Measurements from ENCODE around the gene HOMER2.

Gene HOMER2

DNA sequence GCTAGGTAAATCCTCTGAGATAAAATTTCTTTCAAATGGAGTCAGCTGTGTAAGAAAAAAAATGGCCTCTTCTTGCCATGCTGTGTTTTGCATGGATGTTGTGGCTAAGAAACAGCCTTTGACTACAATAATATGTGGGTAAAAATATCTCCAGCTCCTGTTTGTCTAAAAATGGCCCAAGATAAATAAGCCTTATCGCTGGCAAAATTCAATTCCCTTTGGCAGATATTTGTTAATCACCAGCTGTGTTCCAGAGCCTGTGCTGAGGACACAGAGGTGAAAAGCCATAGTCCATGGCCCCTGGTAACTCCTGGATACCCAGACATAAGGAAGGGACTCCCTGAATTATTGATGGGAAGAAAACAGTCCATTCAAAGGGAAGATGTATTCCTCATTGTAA, 18.2 kb upstream of the HOMER2 start:
- Mint-ChIP-seq H3K36me3 (ENCODE audit: low read depth) (peaks cover 4% of the 10 kb centered on the region), H3K4me3 (no peak overlapping the region), H3K27me3 (ENCODE audit: low read depth, poor library complexity) (peaks cover 5% of the 10 kb centered on the region), H3K9me3 (no peaks in the 10 kb centered on the region), H3K4me1 (peaks cover 10% of the 10 kb centered on the region), H3K27ac (no peak overlapping the region)
- DNase-seq: no peak
- TF ChIP-seq CTCF (IDR thresholded peaks at IDR 0.05): no peak

DNA sequence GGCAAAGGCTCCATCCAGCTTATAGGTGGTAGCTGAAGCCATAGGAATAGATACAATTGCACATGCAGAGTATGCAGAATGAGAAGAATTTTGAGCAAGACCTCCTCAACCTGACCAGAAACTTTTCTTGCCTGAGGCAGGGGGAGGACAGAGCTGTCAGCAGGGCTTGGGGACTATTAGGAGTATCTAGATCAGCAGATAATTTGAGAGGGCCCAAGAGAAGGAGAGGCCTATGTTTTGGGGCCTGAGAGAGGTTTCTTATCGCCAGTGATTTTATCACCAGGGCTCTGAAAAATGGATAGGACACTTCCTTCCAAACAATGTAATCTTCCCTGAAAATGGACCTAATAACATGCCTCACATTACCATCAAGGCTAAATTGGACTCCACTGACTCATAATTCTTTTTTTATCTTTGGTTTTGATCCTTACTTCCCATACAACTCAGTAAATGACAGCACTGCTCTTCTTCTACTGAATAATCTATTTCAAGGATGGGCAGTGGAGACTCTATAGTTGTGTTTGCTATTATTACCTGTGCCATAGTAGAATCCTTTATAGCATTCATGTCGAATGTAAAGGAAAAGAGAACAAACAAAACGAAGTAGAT, 17.7 kb upstream of the HOMER2 start:
- no peak for DNase-seq
- Mint-ChIP-seq H3K27ac (no peak overlapping the region), H3K9me3 (no peaks in the 10 kb centered on the region), H3K4me1 (peaks cover 10% of the 10 kb centered on the region), H3K27me3 (ENCODE audit: low read depth, poor library complexity) (peaks cover 5% of the 10 kb centered on the region), H3K4me3 (no peak overlapping the region), H3K36me3 (ENCODE audit: low read depth) (no peaks in the 10 kb centered on the region)
- no peak for TF ChIP-seq CTCF (IDR thresholded peaks at IDR 0.05)

GRCh38 chr15:82969353-82969752, 16.8 kb upstream of the HOMER2 start:
- Mint-ChIP-seq H3K4me3 (no peak overlapping the region), H3K4me1 (peaks cover 10% of the 10 kb centered on the region), H3K36me3 (ENCODE audit: low read depth) (no peaks in the 10 kb centered on the region), H3K27me3 (ENCODE audit: low read depth, poor library complexity) (peaks cover 5% of the 10 kb centered on the region), H3K9me3 (no peaks in the 10 kb centered on the region), H3K27ac (no peak overlapping the region)
- no peak for DNase-seq
- TF ChIP-seq CTCF (IDR thresholded peaks at IDR 0.05): no peak

GRCh38 chr15:82968066-82968465, 15.5 kb upstream of the HOMER2 start:
- Mint-ChIP-seq H3K27me3 (ENCODE audit: low read depth, poor library complexity) (peaks cover 5% of the 10 kb centered on the region), H3K36me3 (ENCODE audit: low read depth) (no peaks in the 10 kb centered on the region), H3K4me1 (peaks cover 10% of the 10 kb centered on the region), H3K27ac (no peak overlapping the region), H3K9me3 (no peaks in the 10 kb centered on the region), H3K4me3 (no peak overlapping the region)
- TF ChIP-seq CTCF (IDR thresholded peaks at IDR 0.05): no peak
- no peak for DNase-seq

- Mint-ChIP-seq H3K4me1 (peaks cover 5% of the 10 kb centered on the region), H3K27ac (no peak overlapping the region), H3K4me3 (no peak overlapping the region), H3K9me3 (no peaks in the 10 kb centered on the region), H3K27me3 (ENCODE audit: low read depth, poor library complexity) (peaks cover 5% of the 10 kb centered on the region), H3K36me3 (ENCODE audit: low read depth) (no peaks in the 10 kb centered on the region)
- TF ChIP-seq CTCF (IDR thresholded peaks at IDR 0.05): no peak
- no peak for DNase-seq
These were observed 14.2 kb upstream of the HOMER2 start for GRCh38 chr15:82966671-82967071.

- Mint-ChIP-seq H3K9me3 (no peaks in the 10 kb centered on the region), H3K4me1 (no peaks in the 10 kb centered on the region), H3K36me3 (ENCODE audit: low read depth) (no peaks in the 10 kb centered on the region), H3K27me3 (ENCODE audit: low read depth, poor library complexity) (peaks cover 2% of the 10 kb centered on the region), H3K27ac (no peak overlapping the region), H3K4me3 (no peak overlapping the region)
- no peak for DNase-seq
- TF ChIP-seq CTCF (IDR thresholded peaks at IDR 0.05): no peak
These were observed 12.4 kb upstream of the HOMER2 start for GRCh38 chr15:82964890-82965289.

Measured in nephron progenitor cell (in vitro differentiated cells).